Left cardiac atrium (tissue), 4 donors: ENCODE results near the gene SPATA20. TPM values are rescaled to one million over a fixed set of nuclear protein-coding genes. Genes with fewer than 3 reads are reported as not detected.

Experiments
- ATAC-seq, 2 donors: fragments of 200-7000 bp; cut with Tn5 transposase; one replicate each; pipeline ENCODE4 v1.9.1; 2020; ENCODE audit warnings: mild to moderate bottlenecking in 2 of 2, moderate library complexity in 2 of 2
- DNase-seq: peaks from one replicate; pipeline ENCODE4 v3.0.0-alpha.2; 2020
- intact Hi-C, 2 donors: fragments of 100-400 bp; cut with DNase I; formaldehyde crosslinking; loops; one replicate each; pipeline versions ENCODE4 v1.14.1 to v1.15.1; 2022 to 2023
- total RNA-seq, 2 donors: library from RNA; stranded (reverse); fragmentation: NEBNext Ultra II Directional; extraction: Animal tissue kit (Norgen Biotek cat#: 25700); gene quantifications; one replicate each; pipeline ENCODE4 v1.2.1, GENCODE V29; 2021
- donor health status: DM: no; HTN: yes; CAD: no.
- donor health status: DM: no; HTN: yes; CAD: no; lungs with severe emphysema.
- donor health status: DM: yes; HTN: yes; CAD: no.
- donor health status: Dilated cardiomyopathy.

Gene SPATA20
- total RNA-seq, 2 donors from 2014 or later: 41.0 to 41.1 TPM

DNA sequence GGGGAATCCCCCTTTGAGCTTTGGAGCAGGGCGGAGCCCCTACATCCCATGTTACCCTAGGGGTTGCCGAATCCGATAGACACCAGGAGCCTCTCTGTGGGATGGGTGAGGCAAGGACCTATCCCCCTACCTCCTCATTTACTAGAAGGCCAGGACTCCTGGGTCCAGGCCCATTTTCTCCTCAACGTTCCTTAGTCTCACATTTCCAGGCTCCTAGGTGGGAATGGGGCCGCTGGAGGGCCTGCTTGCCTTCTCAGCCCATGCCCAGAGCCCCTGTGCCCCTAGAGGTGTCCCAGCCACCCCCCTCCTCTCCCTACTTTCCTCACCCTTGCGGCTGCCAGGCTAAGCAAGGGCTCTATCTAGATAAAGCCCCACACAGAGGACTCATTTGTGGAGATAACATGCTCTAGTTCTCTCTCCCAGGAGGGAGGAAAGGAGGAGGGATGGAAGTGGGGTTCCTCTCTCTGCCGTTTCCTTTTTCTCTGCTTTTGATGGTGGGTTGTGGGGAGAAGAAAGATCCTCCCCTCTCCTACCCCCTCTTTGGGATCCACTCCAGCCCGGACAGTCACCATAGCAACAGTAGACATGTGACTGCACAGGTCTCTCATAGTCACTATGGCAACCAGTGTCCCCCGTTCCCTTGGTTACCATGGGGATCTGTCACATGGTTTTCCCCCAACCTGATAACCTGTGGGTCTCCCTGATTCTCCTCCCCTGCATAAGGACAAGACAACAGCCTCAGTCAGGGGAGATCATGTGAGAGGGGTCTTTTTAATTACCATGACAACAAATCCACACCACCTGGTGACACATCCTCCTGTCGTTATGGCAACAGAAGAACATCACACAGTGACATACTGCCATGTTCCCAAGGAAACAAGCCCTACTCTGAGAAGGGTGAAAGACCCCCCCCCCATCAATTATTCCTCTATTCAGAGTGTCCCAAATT lies 18.7 kb downstream of the SPATA20 start:
- intact Hi-C loops: no loop called here
- DNase-seq (no peak), ATAC-seq (peak in 1 of 2 donors; percentile 9)

DNA sequence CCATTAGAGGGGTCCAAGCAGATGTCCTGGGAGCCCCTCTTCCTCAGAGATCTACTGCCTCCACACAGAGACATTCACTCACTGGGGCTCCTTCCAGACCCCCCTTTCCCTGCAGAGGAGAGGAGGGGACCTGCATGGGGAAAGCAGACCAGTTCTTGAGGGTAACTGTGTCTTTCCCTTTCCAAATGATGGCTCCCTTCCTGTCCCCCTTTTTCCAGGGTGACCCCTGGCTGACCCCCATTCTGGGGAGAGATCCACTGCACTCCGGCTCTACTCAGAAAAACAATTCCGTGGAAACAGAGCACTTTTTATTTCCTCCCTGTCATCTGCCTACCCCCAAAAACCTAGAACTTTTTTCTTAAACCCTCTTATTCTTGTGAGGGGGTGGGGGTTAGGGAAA lies 19.9 kb downstream of the SPATA20 start:
- intact Hi-C loops: no loop called here
- no peak for DNase-seq
- ATAC-seq: no peak

DNA sequence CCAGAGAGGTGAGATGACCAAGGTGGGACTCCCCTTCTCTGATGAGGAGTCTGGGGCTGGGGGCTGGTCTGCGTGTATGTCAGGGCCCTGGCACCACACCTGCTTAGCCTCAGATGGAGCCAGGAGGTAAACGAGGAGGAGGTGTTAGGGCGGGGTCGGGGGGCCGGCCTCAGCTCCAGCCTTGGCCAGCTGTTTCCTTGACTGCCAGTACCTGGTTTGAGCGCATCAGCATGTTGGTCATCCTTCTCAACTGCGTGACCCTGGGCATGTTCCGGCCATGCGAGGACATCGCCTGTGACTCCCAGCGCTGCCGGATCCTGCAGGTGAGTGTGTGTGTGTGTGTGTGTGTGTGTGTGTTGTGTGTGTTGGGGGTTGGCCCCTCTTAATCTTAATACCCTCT lies 21.7 kb downstream of the SPATA20 start:
- DNase-seq (no peak), ATAC-seq (no peak)
- intact Hi-C loops: no loop called here

DNA sequence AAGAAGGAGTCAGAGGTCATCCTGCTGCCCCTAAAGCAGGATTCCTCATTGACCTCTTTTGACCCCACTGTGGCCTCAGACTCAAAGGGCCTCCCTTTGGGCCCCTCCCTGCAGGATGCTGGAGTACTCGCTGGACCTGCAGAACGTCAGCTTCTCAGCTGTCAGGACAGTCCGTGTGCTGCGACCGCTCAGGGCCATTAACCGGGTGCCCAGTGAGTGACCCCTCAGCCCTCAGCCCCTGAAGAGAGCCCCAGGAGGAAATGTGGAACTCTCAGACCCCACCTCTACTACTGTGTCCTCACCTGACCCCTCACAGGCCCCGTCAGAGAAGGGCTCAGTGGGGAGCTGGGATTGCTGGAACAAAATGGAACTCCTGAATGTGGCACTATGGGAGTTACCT lies 22.6 kb downstream of the SPATA20 start:
- ATAC-seq (no peak), DNase-seq (no peak)
- intact Hi-C loops: no loop called here

DNA sequence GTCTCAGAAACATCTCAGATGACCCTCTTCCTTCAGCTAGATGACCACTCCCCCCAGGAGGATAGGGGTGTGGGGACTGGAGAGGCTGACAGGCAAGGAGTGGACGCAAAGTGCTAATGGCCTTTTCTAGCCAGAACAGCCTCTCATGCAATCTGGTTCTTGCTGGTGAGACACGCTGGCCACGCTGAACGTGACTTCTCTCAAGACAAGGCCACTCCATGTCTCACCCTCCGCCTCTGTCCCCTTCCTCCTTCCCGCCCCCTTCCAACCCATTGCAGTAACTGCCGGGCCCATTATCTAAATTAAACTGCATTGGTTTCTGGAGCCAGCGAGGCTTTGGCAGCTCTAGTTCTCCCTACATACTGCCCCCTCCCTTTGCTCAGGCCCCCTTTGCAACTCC lies 23.1 kb downstream of the SPATA20 start:
- intact Hi-C loops: no loop called here
- no peak for ATAC-seq
- no peak for DNase-seq

DNA sequence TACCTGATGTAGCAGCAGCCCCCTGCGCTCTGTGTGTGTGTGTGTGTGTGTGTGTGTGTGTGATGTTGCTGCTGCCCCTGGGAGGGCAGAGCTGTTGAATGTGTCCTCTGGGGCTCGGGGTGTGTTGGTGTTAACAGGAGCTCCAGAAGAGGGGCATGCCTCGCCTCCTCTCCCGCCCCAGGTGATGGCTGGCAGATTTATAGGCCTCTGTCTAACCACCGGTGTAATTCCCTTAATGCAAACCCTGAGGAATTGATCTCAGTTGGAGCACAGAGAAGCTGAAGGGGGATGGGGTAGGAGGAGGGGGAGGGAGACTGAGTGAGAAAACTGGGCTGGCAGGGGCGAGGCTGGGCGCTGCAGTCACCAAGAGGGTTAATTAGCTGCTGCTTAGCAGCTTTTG lies 23.6 kb downstream of the SPATA20 start:
- intact Hi-C loops: no loop called here
- no peak for ATAC-seq
- no peak for DNase-seq

DNA sequence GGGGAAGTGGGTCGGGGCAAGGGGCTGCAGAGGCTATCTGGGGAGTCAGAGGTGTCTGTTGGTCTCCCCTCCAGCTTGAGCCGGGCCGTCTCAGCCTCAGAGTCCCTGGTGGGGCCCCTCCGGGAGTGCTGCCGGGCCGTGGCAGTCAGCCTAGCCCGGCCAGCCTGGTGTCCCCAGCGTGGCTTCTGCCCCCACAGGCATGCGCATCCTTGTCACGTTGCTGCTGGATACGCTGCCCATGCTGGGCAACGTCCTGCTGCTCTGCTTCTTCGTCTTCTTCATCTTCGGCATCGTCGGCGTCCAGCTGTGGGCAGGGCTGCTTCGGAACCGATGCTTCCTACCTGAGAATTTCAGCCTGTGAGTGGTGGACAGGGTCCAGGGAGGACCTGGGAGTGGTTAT lies 24.7 kb downstream of the SPATA20 start:
- intact Hi-C loops: no loop called here
- ATAC-seq (no peak), DNase-seq (no peak)

DNA sequence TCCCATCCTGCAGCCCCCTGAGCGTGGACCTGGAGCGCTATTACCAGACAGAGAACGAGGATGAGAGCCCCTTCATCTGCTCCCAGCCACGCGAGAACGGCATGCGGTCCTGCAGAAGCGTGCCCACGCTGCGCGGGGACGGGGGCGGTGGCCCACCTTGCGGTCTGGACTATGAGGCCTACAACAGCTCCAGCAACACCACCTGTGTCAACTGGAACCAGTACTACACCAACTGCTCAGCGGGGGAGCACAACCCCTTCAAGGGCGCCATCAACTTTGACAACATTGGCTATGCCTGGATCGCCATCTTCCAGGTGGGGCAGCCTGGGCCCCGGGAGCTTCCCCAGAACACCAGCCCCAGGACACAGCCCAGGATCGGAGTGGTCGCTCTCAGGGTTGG lies 25.6 kb downstream of the SPATA20 start:
- ATAC-seq (no peak), DNase-seq (no peak)
- intact Hi-C loops: no loop called here

DNA sequence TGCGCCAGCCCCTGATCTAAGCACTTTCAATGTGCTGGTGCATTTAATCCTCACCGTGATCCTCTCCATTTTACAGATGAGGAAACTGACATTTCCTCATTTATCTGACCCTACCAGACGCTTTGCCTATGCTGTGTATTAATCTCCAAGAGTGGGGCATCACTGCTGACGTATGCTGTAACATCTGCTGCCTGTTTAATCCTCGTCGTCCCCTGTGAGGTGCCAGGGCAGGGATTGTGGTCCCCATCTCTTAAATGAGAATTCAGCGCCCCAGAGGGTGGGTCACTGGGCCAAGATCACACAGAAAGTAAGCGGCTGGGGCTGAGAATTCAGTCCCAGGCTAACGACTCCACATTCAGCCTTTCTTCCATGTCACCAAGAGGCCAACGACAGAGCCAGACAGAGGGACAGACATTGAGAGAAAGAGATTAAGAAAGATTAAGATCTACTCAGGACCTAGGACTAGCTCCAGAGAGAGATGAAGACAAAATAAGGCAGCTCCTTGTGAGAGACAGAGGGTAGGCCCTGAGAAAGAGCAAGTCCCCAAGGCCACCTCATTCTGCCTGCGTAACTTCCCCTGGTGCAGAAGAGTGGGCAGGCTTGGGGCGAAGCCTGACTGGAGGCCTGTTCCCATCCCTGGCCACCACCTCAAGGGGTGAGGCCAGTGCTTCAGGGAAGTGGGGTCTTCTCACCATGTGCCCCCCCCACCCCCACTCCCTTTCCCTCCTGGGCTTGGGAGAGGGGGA lies 27.1 kb downstream of the SPATA20 start:
- no peak for ATAC-seq
- intact Hi-C loops: no loop called here
- no peak for DNase-seq

DNA sequence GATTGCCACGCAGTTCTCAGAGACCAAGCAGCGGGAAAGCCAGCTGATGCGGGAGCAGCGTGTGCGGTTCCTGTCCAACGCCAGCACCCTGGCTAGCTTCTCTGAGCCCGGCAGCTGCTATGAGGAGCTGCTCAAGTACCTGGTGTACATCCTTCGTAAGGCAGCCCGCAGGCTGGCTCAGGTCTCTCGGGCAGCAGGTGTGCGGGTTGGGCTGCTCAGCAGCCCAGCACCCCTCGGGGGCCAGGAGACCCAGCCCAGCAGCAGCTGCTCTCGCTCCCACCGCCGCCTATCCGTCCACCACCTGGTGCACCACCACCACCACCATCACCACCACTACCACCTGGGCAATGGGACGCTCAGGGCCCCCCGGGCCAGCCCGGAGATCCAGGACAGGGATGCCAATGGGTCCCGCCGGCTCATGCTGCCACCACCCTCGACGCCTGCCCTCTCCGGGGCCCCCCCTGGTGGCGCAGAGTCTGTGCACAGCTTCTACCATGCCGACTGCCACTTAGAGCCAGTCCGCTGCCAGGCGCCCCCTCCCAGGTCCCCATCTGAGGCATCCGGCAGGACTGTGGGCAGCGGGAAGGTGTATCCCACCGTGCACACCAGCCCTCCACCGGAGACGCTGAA lies 28.7 kb downstream of the SPATA20 start:
- ATAC-seq: no peak

DNA sequence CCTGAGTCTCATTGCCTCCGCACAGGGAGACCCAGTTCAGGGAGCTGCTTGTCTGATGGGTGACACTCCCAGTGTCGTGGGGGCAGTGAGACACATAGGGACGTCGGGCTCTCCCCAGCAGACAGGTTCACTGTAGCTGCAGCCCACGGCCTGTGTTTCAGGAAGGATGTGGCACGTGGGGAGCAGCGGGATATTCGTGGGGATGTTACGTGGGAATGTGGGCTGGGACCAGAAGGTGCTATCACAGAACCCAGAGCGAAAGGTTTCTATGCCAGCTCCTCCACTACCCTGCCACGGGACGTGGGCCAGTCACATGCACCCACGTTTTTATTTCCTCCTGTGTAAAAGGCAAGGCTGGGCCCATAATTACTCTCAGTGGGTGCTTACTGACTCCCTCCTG lies 29.9 kb downstream of the SPATA20 start:
- intact Hi-C loops: no loop called here
- DNase-seq (no peak), ATAC-seq (no peak)

More for the DNA sequence above, 28.7 kb downstream of the SPATA20 start:
- intact Hi-C loops: no loop called here
- no peak for DNase-seq

DNA sequence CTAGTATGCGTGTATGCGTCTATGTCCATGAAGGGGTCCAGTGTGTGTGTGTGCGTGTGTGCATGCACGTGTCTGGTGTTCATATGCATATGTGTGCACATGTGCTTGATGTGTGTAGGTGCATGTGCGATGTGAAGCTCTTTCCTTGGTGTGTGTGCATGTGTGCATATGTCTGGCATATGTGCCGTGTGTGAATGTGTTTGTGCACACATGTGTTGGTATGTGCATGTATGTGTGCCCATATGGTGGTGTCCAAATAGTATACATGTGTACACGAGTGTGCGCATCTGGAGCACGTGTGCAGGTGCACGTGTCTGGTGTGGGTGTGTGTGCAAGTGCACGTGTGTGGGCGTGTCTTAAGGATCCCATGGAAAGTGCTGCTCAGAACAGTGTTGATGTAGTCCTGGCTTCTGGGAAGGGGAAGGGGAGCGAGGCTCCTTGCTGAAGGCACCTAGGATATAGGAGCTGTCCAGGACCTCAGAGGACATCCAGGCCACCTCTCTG lies 30.5 kb downstream of the SPATA20 start:
- ATAC-seq (no peak), DNase-seq (no peak)
- intact Hi-C loops: no loop called here

DNA sequence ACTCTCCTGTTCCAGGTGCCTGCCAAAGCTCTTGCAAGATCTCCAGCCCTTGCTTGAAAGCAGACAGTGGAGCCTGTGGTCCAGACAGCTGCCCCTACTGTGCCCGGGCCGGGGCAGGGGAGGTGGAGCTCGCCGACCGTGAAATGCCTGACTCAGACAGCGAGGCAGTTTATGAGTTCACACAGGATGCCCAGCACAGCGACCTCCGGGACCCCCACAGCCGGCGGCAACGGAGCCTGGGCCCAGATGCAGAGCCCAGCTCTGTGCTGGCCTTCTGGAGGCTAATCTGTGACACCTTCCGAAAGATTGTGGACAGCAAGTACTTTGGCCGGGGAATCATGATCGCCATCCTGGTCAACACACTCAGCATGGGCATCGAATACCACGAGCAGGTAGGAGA lies 31.2 kb downstream of the SPATA20 start:
- no peak for DNase-seq
- intact Hi-C loops: no loop called here

DNA sequence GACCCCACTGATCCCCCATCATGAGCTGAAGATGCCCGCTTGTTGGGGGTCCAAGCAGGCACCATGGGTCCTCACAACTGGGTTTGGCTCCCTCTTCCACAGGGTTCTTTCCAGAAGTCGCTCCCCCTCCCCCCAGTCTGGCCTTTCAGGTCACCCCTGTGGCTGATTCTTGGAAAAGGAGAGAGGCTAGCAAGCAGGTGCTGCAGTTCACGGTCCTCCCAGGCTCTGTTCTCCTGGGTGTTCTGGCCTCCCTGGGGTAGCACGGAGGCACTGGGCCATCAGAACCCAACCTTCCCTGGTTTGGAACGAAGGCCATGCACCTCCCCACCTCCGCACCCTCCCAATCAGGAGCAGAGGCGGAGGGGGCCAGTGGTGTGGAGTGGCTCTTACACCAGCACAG lies 32.4 kb downstream of the SPATA20 start:
- DNase-seq (no peak), ATAC-seq (no peak)
- intact Hi-C loops: no loop called here

More for the DNA sequence above, 31.2 kb downstream of the SPATA20 start:
- no peak for ATAC-seq

DNA sequence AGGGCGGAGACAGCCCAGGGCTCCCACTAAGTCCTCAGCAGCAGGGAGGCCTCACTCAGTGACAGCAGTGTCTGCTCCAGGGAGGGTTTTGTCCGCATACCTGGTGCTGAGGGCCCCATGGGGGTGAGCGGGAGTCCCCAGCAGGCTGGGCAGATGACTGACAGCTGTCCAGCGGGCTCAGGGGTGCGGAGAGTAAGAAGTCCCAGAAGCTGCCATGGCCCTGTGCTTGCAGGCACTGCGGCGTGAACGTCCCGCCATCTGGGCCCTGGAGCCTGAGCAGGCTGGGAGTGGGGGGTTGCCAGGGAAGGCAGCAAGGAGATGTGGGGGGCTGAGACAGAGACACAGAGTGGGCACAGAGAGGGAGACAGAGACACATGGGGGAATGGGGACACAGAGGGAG lies 33.7 kb downstream of the SPATA20 start:
- ATAC-seq (no peak), DNase-seq (no peak)
- intact Hi-C loops: no loop called here

DNA sequence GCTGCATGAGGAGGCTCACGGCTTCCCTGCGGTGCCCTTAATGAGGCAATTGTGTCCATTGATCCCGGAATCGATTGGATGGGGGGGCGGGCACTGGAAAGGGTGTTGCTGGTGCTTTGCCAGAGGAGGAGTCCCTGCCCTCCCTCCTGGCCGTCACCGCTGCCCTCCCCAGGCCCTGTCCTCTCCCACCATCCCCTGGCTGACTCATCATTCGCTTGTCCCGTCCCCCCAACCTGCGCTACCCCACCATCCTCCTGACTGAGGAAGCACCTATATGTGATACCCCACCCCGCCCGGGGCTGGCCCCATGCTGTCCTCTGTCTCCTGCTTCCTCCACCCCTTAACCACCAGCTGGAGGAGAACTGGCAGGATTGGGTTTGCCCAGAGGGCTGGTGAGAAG lies 34.3 kb downstream of the SPATA20 start:
- ATAC-seq: no peak
- no peak for DNase-seq

DNA sequence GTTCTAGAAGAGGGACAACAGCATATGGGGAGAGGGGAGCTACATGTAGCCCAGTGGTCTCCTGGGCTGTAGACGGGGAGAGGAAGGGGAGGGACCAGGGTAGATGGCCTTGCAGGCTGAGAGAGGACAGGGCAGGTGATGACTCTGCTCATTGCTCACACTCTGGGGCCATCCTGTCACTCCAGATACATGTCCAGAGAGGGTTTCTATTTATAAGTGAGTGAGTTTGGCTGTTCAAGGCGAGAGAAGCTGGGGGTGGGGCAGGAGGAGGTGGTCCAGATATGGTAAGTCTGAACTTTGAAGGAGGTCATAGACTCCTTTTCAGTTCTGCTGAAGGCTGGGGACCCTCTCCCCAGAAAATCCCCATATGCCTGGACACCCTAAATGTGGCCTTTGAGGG lies 35.8 kb downstream of the SPATA20 start:
- ATAC-seq (peak; percentile 69 to 79), DNase-seq (peak; percentile 50)
- intact Hi-C loops: no loop called here

More for the DNA sequence above, 34.3 kb downstream of the SPATA20 start:
- intact Hi-C loops: no loop called here

DNA sequence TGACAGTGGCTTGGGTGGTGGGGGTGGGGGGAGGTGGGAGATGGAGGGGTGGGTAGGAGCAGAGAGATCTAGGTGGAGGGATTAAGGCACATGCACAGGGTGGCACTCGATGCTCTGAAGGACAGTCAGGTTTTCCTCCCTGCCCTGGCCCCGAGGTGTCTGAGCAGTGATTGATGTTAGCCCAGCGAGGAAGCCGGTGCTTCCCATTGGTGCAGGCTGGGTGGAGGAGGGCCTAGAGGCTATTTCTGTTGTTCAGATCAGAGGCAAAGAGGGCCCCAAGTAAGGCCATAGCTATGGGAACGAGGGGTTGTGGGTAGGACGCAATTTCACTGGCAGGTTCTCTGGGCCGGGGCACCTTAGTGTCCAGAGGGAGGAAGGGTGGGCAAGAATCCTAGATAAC lies 36.7 kb downstream of the SPATA20 start:
- ATAC-seq (peak; percentile 71 to 78), DNase-seq (peak; percentile 57)
- intact Hi-C loops: no loop called here

DNA sequence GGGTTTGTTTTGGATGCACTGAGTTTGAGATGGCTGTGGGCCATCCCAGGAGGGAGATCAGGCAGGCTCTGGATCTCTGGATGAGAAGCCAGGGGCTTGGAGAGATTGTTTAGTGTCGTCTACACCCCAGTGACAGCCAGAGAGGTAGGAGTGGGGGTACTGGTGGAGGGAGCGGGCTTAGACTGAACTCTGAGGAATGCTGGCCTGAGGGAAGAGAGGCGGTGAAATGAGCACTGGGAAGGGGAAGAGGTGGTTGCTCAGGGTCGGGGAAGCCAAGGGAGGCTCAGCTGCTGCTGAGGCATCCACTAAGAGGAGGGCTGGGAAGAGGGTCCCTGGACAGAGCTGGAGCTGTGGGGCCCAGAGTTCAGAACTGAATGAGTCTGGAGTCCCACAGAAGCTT lies 37.1 kb downstream of the SPATA20 start:
- intact Hi-C loops: no loop called here
- DNase-seq: no peak
- ATAC-seq: peak; percentile 2 to 31

DNA sequence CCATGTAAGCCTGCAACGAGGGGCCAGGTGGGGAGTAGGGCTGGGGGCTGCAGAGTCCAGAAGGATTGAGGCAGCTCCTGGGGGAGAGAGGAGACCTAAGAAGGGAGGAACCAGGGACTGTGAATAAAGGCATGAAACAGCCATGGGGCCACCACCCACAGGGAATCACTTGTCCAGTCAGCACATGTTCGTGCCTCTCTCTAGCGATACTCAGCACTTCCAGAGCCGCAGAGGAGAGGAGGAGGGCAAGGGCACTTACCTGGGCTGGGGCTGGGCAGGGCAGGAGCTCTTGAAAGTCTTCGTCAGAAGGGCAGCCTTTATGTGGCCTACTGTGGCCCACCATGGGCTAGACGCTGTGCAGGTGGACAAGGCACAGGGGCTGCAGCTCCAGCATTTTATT lies 37.8 kb downstream of the SPATA20 start:
- intact Hi-C loops: no loop called here
- DNase-seq (no peak), ATAC-seq (no peak)
